Amniotic epithelial cell (primary cell): ENCODE data around the gene CLEC10A.
"Not testable (repeated sequence)": the region's sequence is repeated elsewhere in the genome, so short reads cannot be mapped to it uniquely, and the experiment has no call there.

Experiments
- DNase-seq: peaks from one replicate; pipeline ENCODE4 v3.0.0-alpha.2; 2010; ENCODE audit warnings: low read depth

CLEC10A gene

GRCh38 chr17:7079581-7080455, at the start of gene CLEC10A:
CLEC10A (minus strand) TSS chr17:7080251; CDS start chr17:7078812, 1,439 bp downstream.
- no peak for DNase-seq

- DNase-seq: no peak
Measured at GRCh38 chr17:7129311-7129710, 49.3 kb upstream of the CLEC10A start.

- DNase-seq: no peak
Measured at GRCh38 chr17:7128160-7128559, 48.1 kb upstream of the CLEC10A start.

- not testable (repeated sequence) for DNase-seq
Measured at GRCh38 chr17:7127501-7127900, 47.5 kb upstream of the CLEC10A start.

- not testable (repeated sequence) for DNase-seq
Measured at GRCh38 chr17:7126386-7126785, 46.3 kb upstream of the CLEC10A start.

GRCh38 chr17:7124923-7125322, 44.9 kb upstream of the CLEC10A start:
- no peak for DNase-seq

- DNase-seq: no peak
Measured at GRCh38 chr17:7123844-7124243, 43.8 kb upstream of the CLEC10A start.

- no peak for DNase-seq
Measured at GRCh38 chr17:7122381-7122780, 42.3 kb upstream of the CLEC10A start.

GRCh38 chr17:7120635-7121034, 40.6 kb upstream of the CLEC10A start:
- DNase-seq: not testable (repeated sequence)

- no peak for DNase-seq
Measured at GRCh38 chr17:7120123-7120522, 40.1 kb upstream of the CLEC10A start.

GRCh38 chr17:7119314-7119713, 39.3 kb upstream of the CLEC10A start:
- DNase-seq: no peak

GRCh38 chr17:7114875-7115614, 35.0 kb upstream of the CLEC10A start:
- DNase-seq: no peak

GRCh38 chr17:7114241-7114874, 34.3 kb upstream of the CLEC10A start, which contains the start of gene ASGR2:
ASGR2 (minus strand) TSS chr17:7114822; CDS start chr17:7114240, 582 bp downstream.
- DNase-seq: no peak

- DNase-seq: no peak
Measured at GRCh38 chr17:7113273-7114071, 33.4 kb upstream of the CLEC10A start.

GRCh38 chr17:7112510-7113108, 32.6 kb upstream of the CLEC10A start:
- DNase-seq: no peak

- DNase-seq: no peak
Measured at GRCh38 chr17:7111784-7112509, 31.9 kb upstream of the CLEC10A start.

GRCh38 chr17:7110617-7111306, 30.7 kb upstream of the CLEC10A start:
- no peak for DNase-seq

GRCh38 chr17:7109461-7110322, 29.6 kb upstream of the CLEC10A start:
- DNase-seq: no peak

- no peak for DNase-seq
Measured at GRCh38 chr17:7108981-7109380, 28.9 kb upstream of the CLEC10A start.
